SK-N-MC (cell line): ENCODE measurements around the gene SLC9A9.

Experiments
- EZH2 ChIP-seq: fragments of 200-600 bp; sonication (generic); IDR thresholded peaks from one replicate; pipeline ENCODE4 v1.6.1; 2017; ENCODE audit warnings: antibody characterized with exemption
- POLR2AphosphoS5 ChIP-seq: IDR thresholded peaks from 2 replicates; pipeline ENCODE4 v1.6.1; 2012; ENCODE audit warnings: mild to moderate bottlenecking, low read depth, low read length, borderline replicate concordance

DNA sequence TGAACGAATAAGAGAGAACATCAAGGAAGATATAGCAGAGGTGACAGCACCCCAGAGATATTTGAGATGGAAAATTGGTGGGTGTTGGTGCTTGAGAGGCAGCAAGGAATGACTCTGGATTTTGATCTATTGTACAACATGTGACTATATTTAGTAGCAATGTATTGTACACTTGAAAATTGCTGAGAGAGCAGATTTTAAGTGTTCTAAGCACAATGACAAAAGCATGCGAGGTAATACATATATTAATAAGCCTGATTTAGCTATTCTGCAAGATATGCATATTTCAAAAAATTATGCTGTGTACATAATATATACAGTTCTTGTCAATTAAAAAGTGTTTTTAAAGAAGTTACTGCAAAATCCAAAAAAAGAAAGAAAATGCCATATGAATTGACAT is 194.3 kb downstream of the SLC9A9 start:
- no peak for TF ChIP-seq EZH2
- TF ChIP-seq POLR2AphosphoS5, result no peak
